Measurements from ENCODE around the gene ZBP1. TPM values are rescaled to one million over a fixed set of nuclear protein-coding genes. Genes with fewer than 3 reads are reported as not detected.

ZBP1 gene
- total RNA-seq, 1 donor from 2014 or later, result not detected

DNA sequence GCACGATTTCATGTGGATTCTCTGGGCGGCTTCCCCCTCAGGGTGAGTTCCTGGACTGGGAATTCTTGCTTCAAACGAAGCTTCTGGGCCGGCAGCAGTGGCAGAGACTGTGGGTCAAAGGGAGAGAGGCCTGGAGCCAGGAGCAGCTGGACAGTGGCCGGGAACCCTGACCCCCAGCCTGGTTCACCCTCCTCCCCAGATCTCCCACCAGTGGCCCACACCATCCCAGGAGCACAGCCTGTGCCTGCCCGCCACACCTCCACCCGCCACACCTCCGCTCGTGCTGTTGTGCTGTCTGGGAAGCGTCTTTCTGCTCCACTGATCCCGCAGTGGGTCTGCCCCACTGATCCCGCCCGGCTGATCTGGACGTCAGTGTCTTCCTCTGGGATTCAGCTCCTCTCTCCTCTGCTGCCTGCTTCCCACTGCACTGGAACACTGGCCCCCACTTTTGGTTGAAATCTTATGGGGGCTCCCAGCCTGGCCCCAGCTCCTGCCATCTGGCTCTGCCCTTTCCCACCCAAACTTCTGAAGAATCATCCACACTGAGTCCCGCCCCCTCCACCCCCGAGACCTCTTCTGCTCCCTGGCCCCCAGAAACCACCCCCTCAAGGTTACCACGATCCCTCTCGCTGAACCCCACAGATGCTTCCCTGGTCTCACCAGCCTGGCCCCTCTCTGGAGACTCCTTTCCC is 9.8 kb downstream of the ZBP1 start:
- intact Hi-C loops (cut with DNase I), result no loop called here
- DNase-seq (no peak), ATAC-seq (ENCODE audit: poor library complexity) (no peak)

DNA sequence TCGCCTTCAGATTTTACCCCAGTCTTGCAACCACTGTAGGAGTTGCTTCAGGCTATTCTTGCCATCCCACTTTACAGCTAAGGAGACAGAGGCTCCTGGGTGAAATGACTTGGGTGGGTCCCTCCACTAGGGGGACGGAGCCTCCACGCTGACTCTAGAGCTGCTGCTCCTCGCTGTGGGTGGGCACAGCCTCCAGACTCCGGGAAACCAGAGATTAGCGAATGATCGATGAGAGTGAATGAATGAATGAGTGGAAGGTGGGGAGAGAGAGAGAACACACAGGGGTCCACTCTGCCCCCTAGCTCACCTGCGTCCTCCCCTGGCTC is 10.4 kb downstream of the ZBP1 start:
- intact Hi-C loops (cut with DNase I), result no loop called here
- ATAC-seq (ENCODE audit: poor library complexity), result no peak
- DNase-seq, result no peak

DNA sequence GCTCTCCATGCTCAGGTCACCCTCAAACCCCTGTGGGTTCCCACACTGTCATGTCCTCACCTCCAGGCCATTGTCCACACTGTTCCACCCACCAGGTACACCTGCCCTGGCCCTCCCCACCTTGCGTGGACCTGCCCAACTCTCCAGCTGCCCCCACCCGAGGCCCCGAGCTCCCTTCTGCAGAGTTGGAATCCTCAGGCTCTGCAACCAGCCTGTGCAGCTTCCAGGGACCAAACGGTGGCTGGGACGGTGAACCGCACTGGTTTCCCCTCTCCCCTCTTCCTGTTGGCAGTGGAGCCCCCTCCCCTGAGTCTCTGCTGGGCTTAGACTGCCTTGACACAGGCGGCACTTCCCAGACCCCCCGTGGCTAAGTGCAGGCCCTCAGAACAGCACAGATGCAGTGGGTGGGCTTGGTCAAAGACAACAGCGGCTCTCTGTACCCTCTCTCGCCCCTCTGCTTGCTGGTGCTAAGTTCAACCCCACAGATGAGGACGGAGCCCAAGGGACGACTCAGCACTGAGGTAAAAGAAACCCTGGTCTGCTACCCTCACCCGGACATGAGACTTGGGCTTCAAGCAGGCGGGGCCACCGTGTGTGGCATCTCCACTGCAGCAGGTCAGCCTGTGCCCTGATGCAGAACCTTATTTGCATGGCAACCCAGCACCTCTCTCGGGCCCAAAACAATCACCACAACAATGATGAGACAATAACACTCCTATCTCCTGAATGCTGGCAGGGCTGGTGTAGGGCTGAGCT is 11.0 kb downstream of the ZBP1 start:
- intact Hi-C loops (cut with DNase I), result no loop called here
- ATAC-seq (ENCODE audit: poor library complexity) (no peak), DNase-seq (no peak)

DNA sequence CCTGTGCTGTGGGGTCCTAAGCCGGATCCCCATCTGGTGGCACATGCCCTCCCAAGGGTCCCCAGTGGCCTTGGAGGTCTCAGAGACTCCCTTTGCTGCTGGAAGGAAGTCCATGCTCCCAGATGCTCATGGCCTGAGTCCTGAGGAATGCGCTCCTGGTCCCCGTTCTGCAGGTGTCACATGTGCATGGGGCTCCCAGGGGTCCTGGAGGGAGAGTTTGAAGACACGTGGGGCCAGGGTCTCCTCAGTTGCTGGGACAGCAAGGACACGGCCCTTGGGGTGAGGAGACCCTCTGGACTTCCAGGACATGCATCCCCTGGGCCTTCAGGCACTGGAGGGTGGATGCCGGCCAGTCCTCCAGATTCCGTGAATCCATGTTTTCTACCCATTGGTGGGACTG is 11.7 kb downstream of the ZBP1 start:
- no peak for DNase-seq
- intact Hi-C loops (cut with DNase I), result no loop called here
- no peak for ATAC-seq (ENCODE audit: poor library complexity)

DNA sequence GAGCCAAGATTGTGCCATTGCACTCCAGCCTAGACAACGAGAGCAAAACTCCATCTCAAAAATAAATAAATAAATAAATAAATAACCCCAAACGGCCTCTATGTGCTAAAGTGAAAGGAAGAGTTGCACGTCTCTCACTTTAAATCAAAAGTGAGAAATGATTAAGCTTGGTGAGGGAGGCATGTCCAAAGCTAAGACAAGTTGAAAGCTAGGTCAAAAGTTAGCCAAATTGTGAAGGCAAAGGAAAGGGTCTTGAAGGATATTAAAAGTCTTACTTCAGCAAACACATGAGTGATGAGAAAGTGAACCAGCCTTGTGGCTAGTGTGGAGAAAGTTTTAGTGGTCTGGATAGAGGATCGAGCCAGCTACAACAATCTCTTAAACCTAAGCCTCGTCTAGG is 14.3 kb downstream of the ZBP1 start:
- intact Hi-C loops (cut with DNase I), result no loop called here

DNA sequence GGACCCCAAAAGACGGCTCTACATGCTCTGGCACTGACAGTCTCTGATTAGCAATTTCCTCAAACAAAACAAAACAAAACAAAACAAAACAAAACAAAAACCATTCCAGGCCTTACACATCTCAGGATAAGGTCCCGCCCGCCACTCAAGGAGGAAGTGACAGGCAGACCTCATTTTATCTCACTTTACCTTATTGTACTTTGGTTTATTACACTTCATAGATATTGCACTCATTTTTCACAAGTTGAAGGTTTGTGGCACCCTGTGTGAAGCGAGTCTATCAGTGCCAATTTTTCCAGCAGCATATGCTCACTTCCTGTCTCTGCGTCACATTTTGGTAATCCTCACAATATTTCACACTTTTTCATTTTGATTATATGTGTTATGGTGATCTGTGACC is 15.2 kb downstream of the ZBP1 start:
- intact Hi-C loops (cut with DNase I), result no loop called here
- ATAC-seq (ENCODE audit: poor library complexity) (no peak), DNase-seq (no peak)

More for the DNA sequence above, 14.3 kb downstream of the ZBP1 start:
- DNase-seq, result no peak
- ATAC-seq (ENCODE audit: poor library complexity), result no peak

DNA sequence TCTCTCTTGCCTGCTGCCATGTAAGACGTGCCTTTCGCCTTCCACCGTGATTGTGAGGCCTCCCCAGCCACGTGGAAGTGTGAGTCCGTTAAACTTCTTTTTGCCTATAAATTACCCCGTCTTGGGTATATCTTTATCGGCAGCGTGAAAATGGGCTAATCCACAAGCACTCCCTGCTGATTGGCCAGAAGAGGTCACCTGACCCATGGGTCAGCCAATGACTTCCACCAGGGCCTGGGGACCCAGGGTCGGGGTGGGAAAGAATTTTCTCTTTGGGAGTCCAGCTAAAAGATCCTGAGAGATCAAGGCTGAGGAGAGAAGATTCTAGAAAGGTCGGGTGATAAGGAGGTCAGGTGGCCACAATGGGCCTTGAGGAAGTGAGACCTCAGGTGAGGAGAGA is 17.1 kb downstream of the ZBP1 start:
- intact Hi-C loops (cut with DNase I), result no loop called here
- ATAC-seq (ENCODE audit: poor library complexity), result no peak
- DNase-seq, result no peak

DNA sequence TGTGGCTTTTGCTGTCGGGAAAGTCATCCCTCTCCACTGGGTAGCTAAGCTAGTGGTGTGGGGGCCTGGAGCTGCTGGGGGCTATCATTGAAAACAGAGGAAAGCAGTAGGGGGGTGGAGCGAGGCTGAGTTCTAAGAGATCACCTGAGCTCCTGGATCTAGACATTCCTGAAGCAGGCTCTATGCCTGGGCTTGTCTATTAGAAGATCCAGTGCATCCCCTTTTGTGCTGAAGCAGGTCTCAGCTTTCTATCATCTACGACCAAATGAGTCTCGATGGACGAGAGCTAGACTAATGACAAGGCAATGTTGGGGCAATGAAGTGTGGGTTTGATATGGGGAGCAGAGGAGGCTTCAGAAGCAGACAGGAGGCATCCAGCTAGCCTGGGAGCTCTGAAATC is 18.5 kb downstream of the ZBP1 start:
- ATAC-seq (ENCODE audit: poor library complexity) (no peak), DNase-seq (no peak)
- intact Hi-C loops (cut with DNase I), result no loop called here

DNA sequence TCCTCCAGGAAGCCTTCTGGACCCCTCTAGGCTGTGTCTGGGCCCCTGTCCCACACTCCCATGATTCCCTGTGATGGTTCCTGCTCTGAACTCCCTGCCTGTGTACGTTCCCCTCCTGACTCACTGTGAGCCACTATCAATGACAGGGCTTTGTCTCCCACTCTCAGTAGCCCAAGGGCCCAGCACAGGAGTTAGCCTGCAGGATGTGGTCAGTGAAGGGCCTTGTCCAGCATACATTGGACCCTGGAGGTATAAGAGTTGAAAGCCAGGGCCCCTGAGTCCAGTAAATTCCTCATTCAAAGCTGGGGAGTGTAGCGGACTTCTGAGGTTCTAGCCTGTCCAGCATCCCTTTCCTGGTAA is 19.0 kb downstream of the ZBP1 start:
- intact Hi-C loops (cut with DNase I), result no loop called here
- DNase-seq (no peak), ATAC-seq (ENCODE audit: poor library complexity) (no peak)

DNA sequence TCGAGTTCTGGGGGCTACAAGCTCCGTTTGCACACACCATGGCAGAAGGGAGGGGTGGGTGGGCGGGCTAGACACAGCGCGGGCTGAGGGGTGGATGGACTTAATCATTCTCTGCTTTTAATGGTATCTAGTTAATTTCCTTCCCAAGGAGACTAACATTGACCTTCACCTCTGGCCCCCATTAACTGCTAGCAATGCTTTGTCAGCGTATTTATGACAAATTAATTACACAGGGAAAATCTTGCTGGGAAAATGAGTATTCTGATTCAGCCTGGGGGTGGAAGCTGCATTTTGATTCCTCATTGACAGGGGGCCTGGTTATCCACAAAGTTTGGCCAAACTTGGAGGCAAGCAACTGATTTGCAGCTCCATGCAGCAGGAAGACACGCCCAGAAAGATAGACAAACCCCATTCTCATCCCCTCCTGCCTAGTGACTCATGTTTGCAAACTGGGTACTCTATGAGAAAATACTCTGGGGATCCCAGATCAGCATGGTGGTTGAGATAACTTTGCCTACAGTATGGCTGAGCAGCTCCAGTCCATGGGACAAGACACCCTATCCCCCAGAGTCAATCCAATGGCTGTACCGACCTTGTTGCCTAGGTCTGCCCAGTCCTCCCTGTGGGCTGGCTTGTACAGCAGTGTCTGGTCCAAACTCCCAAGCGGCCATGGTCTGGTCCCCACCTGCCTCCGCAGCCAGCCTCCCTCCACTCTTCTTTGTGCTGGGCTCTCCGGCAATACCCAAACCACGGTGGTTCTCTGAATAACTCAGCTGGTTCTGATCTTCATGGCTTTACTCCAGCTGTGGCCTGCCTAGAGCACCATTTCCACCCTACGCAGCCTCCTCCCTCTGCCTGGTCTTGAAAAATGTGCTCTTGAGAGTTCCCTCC is 19.7 kb downstream of the ZBP1 start:
- ATAC-seq (ENCODE audit: poor library complexity) (no peak), DNase-seq (no peak)
- intact Hi-C loops (cut with DNase I), result no loop called here

DNA sequence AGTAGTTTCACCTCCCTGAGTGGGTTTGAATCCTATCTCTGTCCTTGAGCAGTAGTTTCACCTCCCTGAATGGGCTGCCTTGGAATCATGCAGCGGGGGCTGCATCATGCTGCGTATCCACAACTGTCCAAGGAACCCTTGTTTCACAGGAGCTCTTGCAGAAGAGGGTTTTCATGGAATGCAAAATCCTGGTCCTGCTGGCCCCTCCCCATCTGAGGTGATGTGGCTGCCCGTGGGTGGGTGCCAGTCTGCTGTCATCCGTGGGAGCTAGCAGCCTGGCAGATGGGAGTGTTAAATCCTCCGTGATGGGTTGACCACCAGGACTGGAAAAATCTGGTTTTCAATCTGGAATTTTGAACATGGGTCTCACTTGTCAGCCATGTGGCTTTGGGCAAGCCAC is 21.7 kb downstream of the ZBP1 start:
- intact Hi-C loops (cut with DNase I), result no loop called here
- ATAC-seq (ENCODE audit: poor library complexity) (no peak), DNase-seq (no peak)

DNA sequence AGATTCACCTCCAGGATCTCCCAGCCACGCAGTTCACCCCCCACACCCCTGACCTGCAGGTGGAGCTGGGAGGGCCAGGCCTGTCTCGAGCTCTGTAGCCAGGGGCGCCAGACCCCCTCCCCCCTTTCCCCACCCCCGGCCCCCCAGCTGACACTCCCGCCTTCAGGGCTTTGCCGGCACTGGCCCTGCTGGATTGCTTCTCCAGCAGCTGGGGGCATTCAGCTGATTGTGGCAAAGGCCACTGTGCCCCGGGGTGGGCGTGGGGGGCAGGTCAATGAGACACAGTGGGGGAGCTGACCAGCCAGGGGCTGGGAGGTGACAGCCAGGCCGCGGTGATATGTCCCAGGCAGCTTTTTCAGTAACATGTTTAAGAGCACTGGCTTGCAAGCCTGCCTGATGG is 22.2 kb downstream of the ZBP1 start:
- ATAC-seq (ENCODE audit: poor library complexity) (no peak), DNase-seq (no peak)

DNA sequence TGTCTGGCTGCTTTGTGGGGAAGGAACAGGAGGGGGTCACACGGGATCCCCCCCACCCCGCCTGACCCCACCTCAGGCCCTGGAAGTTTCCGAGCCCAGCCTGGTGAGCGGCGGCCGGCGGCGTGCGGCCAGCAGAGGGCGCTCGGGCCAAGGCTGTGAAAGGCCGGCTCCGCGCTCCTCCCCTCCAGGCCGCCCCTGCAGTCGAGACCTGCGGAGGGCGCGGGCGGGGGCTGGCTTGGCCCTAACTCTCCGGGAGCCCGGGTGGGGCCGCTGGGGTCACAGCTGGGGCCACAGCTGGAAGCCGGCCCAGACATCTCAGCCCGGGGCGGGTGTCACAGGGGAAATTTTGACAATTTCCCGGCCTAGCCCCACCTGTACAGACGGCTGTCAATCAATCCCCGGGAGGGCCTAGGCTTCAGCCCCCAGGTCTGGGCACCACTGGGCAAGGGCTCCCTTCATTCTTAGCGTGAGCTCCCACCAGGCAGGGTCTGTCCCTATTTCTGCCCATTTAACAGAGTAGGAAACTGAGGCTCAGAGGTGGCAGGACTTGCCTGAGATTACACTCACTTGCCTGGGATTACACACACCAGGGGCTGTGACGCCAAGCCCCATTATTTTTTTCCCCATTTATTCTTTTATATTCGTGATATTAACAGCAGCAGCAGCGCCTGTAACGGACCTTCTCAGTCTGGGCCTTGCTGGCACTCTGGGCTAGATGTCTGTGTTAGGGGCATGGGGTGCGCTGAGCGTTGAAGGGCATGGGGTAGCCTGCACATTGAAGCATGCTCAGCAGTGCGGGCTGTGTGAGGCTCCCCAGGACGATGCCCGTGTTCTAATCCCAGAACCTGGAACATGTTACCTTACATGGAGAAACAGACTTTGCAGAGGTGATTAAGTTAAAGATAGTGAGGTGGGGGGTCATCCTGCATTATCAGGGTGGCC is 23.0 kb downstream of the ZBP1 start:
- DNase-seq, result peak; percentile 87
- peak; percentile 89 for ATAC-seq (ENCODE audit: poor library complexity)
- intact Hi-C loops (cut with DNase I), result loop anchor here (1.0 kb wide), 1 partner anchor 612 kb away; no protein-coding TSS in a partner anchor

More for the DNA sequence above, 22.2 kb downstream of the ZBP1 start:
- intact Hi-C loops (cut with DNase I), result no loop called here

DNA sequence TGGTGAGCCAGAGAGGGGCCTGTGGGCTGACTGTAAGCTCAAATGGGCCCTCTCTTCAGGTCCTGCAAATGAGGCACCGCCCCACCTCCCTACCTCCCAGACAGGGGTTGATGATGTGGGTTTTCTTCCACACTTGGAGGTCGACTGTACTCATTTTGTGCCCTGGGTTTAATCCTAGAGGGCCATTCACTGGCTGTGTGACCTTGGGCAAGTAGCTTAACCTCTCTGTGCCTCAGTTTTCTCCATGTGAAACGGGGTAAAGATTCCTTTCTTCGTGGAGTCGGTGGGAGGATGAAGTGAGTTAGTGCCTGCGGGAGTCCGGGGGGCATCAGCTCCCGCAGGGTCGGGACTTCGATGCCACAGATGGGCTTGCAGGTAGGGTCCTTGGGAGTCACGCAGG is 23.9 kb downstream of the ZBP1 start:
- no peak for ATAC-seq (ENCODE audit: poor library complexity)
- intact Hi-C loops (cut with DNase I), result no loop called here
- DNase-seq, result no peak

DNA sequence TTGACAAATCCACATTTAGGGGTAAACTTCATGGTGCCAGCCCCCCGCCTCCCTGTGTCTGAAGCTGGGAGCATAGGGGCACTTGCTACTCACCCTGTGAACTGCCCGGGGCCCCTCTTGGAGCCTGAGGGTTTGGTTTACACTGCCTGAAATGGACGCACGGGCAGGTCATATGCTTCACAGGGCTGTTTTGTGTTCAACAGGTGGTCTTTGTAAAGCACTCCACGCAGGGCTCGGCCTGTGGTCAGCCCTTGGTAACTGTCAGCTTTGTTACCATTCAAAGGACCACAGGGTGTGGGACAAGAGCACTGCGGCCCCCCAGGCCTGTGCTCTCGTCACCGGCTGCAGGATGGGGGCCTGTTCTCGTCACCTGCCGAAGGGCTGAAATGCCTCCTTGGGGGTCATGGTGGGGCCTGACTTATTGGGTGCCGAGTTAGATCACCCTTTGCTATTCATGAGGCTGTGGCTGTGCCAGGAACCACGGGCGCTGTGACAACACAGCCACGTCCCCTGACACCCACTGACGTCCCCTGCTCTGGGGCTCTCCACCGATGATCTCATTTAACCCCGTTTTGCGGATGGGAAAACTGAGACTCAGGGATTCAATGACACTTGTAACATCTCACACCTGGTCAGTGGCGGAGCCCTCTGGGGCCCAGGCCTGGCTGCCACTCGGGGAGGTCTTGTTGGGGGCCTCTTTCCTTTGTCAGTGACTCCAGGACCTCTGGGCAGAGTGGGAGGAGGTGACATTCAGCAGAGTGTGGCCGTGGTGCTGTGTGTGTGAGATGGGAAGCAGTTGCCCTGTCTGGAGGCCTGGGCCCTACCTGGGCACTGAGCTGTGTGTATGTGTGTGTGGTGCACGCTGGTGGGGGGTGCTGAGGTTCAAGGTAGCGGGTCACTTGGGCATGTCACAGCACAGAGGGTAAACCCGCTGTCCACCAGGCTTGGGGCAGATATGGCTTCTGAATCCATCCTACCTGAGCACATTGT is 24.9 kb downstream of the ZBP1 start:
- no peak for ATAC-seq (ENCODE audit: poor library complexity)
- DNase-seq, result no peak
- intact Hi-C loops (cut with DNase I), result loop anchor here (2.0 kb wide), 1 partner anchor 81 kb away; no protein-coding TSS in a partner anchor

DNA sequence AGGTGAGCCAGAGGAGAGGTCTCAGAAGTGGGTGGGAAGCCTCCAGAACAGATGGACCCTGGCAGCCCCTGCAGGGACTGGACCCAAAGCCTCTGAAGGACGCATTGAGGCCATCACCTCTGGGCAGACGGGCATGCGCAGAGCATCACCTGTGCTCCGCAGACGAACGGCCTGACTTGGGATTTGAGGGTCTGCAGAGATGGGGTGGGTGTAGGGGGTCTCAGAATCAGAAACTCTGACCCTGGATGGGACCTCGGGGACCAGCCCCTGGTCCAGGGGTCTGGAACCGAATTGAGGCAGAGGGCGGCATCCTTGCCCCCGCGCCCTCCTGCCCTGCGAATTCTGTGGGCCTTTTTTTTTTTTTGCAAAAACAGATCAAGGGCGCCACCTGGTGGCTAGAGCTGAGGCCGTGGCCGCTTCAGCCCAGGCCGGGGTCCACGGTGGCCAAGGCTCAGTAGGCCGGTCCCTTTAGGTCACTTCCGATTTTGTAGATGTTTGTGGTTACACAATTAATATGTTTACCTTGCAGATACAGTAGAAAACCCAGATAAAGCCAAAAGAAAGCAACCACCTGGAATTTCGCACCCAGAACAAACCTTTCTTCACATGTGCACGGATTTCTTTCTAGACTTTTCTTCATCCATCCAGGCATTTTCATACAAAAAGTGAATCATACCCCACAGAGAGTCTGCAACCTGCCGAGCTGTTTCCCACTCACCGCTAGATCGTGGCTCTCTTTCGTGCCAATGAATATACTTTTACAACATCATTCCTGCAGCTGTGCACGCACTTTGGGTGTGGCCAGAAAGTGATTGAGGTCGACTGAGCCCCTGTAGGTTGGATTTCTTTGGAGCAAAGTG is 25.9 kb downstream of the ZBP1 start:
- peak; percentile 74 for DNase-seq
- ATAC-seq (ENCODE audit: poor library complexity), result peak; percentile 61
- intact Hi-C loops (cut with DNase I), result loop anchor here (2.0 to 5.0 kb wide), 2 partner anchors 80 to 217 kb away; no protein-coding TSS in a partner anchor

Data from Right ventricle myocardium superior (tissue), 1 donor.